Rectal smooth muscle tissue (tissue), 1 donor: Measurements from ENCODE around the gene FOCAD.

Experiments used
- H3K27ac ChIP-seq: one replicate; pipeline ENCODE4 v1.7.0; 2013; ENCODE audit warnings: low read depth, low read length, inconsistent platforms
- H3K27me3 ChIP-seq: one replicate; pipeline ENCODE4 v1.7.0; 2013; ENCODE audit warnings: low read length; ENCODE audit not compliant: control insufficient read depth, insufficient read depth
- H3K36me3 ChIP-seq: one replicate; pipeline ENCODE4 v1.7.0; 2013; ENCODE audit warnings: low read length; ENCODE audit not compliant: control insufficient read depth, insufficient read depth
- H3K4me1 ChIP-seq: one replicate; pipeline ENCODE4 v1.7.0; 2013; ENCODE audit warnings: low read length; ENCODE audit not compliant: control insufficient read depth, insufficient read depth
- H3K4me3 ChIP-seq: one replicate; pipeline ENCODE4 v1.7.0; 2013; ENCODE audit warnings: low read length
- H3K9ac ChIP-seq: one replicate; pipeline ENCODE4 v1.7.0; 2013; ENCODE audit warnings: low read length

FOCAD gene

DNA sequence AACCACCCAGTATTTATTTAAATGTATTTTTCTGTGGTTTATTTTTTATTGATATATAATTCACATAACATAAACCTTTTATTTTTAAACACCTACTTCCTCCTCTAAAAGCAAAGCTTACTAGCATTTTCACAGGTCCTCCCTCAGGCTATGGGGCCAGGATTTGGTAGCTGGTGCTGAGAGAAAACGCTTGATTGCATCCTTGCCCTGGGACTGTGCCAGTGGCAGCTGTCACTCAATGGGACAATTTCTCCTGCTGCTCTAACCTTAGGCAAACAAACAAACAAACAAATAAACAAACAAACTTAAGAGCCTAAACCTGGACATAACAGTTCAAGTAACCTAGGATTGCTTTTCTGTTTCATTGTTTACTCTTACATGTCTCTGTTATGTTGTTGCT, 102.7 kb downstream of the FOCAD start:
- no peaks in the 10 kb centered on the region for H3K27me3 ChIP-seq
- no peaks in the 10 kb centered on the region for H3K36me3 ChIP-seq
- no peaks in the 10 kb centered on the region for H3K4me1 ChIP-seq
- no peak overlapping the region for H3K4me3 ChIP-seq
- H3K27ac ChIP-seq: no peak overlapping the region
- no peak overlapping the region for H3K9ac ChIP-seq

DNA sequence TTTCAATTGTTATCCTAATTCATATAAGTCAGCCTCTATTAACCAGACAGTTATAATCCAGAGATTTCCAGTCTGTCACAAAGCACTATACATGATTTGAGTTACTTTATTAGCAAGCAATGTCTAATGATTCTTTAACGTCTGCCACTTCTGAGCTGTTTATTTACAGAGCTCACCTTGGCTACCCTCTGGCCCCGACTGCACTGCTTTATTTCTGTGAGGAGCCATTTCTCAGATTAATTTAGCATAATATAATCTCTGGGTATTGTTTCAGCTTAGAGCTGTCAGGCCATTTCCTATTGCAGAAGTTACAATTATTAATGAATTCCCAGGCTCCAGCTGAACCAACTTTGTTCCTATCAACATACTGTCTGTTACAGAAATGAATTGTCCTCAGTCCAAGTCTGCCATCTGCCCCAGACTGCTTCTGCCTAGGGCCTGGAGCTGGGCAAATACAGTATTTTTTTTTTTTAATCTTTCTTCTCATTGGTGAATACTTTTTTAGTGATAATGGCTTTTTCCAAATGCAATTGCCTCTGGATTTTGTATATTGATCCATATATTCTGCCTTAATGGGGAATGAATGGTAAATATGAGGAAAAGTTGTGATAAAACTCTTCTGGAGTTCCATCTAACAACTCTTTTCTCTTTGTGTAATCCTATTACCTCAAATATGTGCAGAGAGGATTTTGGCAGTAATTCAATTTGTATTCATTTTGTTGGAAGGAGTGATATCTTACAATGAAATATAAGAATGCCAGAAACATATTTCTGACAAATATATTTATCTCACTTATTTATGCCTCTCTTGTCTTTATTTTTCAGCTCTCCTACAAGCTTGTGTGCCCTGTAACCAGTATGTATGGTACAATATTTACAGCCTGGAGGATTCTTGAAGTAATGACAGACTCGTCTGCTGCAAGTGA, 104.7 kb downstream of the FOCAD start:
- Histone ChIP-seq H3K27ac (no peak overlapping the region), H3K27me3 (no peaks in the 10 kb centered on the region), H3K4me3 (no peak overlapping the region), H3K36me3 (no peaks in the 10 kb centered on the region), H3K4me1 (no peaks in the 10 kb centered on the region), H3K9ac (no peak overlapping the region)

DNA sequence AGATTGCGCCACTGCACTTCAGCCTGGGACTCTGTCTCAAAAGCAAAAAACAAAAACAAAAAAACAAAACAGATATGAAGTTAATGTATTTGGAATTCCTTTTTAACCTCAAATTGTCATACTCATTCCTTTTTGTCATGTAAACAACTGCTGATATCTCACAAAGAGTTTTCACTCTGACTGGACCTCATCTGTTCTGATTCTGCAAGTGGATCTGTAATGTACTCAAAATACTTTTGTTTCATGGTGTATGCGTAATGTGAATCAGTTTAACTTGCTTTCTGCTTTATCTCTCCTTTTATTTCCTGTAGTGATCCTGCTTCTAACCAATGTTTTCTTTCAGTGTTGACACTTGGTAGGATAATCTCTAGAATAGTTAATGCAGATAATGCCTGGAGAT, 106.7 kb downstream of the FOCAD start:
- no peaks in the 10 kb centered on the region for H3K27me3 ChIP-seq
- H3K9ac ChIP-seq: no peak overlapping the region
- no peak overlapping the region for H3K4me3 ChIP-seq
- no peaks in the 10 kb centered on the region for H3K4me1 ChIP-seq
- H3K27ac ChIP-seq: no peak overlapping the region
- H3K36me3 ChIP-seq: no peaks in the 10 kb centered on the region

DNA sequence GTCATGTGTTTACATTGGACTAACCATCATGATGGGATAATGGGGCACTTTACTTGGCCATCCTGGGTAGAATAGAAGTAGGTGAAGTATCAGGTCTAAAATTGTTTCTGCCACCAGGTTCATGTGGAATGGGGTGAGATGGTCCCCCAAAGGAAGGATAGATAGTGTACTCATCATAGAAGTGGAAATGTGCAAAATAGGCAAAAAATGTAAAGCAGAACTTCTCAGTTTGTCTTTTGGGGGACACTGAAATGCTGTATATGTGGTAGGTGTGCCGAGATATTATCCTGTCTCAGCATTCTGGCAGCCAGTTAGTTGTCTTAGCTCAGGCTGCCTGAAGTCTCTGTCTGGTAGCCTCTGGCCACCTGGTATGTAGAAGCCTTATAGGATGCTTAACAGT, 107.6 kb downstream of the FOCAD start:
- H3K9ac ChIP-seq: no peak overlapping the region
- H3K27me3 ChIP-seq: no peaks in the 10 kb centered on the region

DNA sequence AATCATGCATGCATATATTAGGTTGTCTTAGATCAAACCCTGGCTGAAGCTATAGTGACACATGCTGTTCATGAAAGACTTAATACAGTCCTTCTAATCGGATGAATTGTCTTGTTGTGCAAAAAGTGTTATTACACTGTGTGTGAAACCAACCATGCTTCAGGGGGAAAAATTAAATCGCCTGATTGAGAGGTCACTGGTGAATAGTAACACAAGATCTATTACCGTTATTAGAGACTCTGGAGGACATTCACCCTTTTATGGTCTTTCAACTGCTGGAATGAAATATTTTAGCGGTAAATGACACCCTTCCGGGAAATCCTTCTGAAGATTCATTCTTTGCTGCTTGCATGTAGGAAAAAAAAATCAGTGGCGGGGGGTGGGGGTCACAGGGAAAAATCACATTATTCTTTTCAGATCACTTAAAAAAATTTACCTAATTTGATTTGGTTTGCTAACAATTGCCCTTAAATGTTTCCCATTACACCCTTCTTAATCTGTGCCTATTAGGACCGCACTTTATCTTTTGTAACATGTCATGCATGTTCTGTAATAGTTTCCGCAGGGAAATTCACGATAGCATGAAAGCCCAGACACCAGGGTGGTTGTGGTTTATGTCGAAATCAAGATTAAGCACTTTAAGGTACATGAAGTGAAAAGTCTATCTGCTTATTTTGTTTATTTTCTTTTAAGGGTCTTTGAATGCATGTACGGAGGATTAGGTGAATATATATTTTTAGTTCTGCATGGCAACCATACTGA, 120.6 kb downstream of the FOCAD start:
- Histone ChIP-seq H3K4me1 (no peaks in the 10 kb centered on the region), H3K27ac (no peak overlapping the region), H3K9ac (no peak overlapping the region), H3K36me3 (no peaks in the 10 kb centered on the region), H3K27me3 (no peaks in the 10 kb centered on the region), H3K4me3 (no peak overlapping the region)

More for the DNA sequence above, 107.6 kb downstream of the FOCAD start:
- H3K4me3 ChIP-seq: no peak overlapping the region
- no peaks in the 10 kb centered on the region for H3K4me1 ChIP-seq
- no peaks in the 10 kb centered on the region for H3K36me3 ChIP-seq
- H3K27ac ChIP-seq: no peak overlapping the region

DNA sequence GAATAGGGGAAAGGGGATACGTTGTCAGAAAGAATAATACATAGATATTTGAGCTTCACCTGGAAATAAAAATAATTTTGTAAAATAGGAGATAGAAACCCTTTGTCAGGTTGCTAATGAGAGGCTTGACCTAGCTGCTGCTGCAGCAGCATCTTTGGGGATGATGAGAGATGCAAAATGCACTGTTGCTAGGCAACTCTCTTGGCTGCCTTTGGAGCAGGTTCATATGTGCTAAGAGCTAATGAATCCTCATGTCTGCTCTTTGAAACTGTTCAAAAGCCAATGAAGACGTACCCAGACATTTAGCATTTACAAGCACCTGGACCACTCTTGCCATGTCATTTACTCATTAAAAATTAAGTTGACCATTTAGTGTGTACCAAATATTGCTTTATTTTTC, 121.7 kb downstream of the FOCAD start:
- no peak overlapping the region for H3K27ac ChIP-seq
- H3K27me3 ChIP-seq: no peaks in the 10 kb centered on the region
- H3K4me3 ChIP-seq: no peak overlapping the region
- no peaks in the 10 kb centered on the region for H3K4me1 ChIP-seq
- no peaks in the 10 kb centered on the region for H3K36me3 ChIP-seq
- no peak overlapping the region for H3K9ac ChIP-seq

DNA sequence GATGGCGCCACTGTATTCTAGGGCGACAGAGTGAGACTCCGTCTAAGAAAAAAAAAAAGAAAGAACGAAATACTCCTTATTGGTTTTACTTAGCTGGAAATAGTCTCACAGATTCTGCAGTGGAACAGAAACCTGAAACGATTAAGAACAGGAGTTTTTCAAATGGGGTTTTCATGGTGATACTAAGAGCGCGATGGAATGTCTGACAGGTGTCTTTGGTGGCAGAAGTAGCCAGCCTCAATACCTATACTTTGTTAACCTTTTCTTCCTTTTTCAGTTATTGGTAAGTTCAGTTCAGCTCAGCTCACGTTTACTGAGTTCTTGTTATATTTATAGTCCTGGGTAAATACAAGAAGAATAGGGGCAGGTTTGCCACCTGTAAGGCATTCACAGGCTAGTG, 123.9 kb downstream of the FOCAD start:
- Histone ChIP-seq H3K27me3 (no peaks in the 10 kb centered on the region), H3K36me3 (no peaks in the 10 kb centered on the region), H3K4me3 (no peak overlapping the region), H3K27ac (no peak overlapping the region), H3K4me1 (peaks cover 2% of the 10 kb centered on the region), H3K9ac (no peak overlapping the region)

DNA sequence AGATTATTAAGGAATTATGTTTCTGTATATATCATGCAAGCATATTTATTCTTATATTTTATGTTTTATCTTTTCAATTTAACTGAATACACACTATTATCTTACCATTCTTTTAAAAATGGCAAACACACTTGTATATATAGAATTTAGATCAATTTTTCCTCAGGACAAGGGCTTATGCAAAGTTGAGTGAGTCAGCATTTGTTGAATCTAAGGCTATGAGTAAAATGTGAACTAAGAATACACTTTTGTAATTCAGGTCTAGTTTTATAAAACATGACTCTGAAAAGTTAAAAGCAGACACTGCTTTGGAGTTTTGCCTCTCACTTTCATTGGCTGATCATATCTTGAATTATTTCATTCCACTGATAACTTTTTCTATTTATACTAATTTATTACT, 127.8 kb downstream of the FOCAD start:
- Histone ChIP-seq H3K27me3 (no peaks in the 10 kb centered on the region), H3K9ac (no peak overlapping the region), H3K4me3 (no peak overlapping the region), H3K27ac (no peak overlapping the region), H3K36me3 (no peaks in the 10 kb centered on the region), H3K4me1 (peaks cover 2% of the 10 kb centered on the region)

DNA sequence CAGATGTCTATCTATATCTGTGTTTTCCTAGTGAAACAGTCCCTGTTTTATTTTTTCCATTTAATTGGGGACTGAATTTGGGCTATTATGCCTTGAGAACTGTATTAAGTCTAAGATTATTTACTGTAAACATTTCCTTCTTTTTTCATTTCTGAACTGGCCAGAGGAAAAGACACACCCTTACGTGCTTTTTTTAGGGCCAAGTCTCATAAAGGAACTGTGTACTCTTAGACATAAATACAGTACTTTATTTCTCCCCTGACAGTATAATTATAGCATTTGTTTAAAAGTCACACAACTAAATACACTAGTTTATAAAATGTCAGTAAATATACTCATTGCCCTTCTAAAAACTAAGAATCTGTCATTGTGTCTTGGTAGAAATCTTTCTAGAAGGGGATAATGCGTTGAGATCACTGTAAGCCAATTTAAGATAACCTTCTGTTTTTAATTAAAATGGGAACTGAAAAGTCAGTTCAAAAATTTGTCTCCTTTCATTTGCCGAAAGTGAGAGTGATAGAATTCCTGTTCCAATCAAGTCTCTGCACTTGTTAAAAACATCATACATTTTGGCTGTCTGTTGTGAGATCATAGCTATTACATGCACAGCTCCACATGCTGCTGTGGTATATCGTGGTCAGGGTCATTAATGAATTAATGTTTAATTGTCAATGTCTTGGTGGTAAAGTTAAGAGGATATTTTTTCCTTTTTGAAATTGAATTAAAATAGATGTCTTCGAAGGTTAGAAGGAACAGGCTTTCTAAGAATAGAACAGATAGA, 132.1 kb downstream of the FOCAD start:
- Histone ChIP-seq H3K36me3 (no peaks in the 10 kb centered on the region), H3K9ac (no peak overlapping the region), H3K27me3 (no peaks in the 10 kb centered on the region), H3K27ac (no peak overlapping the region), H3K4me1 (peaks cover 2% of the 10 kb centered on the region), H3K4me3 (no peak overlapping the region)

DNA sequence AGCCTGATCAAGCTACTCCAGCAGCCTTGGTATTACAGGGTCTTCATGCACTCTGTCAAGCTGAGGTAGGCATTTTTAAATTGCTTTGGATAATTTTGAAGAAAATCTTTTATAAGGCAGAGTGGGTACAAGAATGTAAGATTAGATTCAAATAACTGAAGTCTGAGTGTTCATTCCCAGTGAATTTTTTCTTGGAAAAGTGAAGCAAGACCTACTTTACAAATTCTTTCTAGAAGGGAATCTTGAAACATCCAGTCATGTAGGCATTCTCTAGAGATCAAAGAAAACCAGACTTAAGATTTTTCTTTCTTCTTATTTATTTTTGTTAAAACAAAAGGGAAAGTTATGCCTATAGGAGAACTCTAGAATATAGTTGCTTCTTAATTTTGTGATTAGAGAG, 139.0 kb downstream of the FOCAD start:
- Histone ChIP-seq H3K9ac (no peak overlapping the region), H3K27ac (no peak overlapping the region), H3K4me3 (no peak overlapping the region), H3K4me1 (no peaks in the 10 kb centered on the region), H3K36me3 (no peaks in the 10 kb centered on the region), H3K27me3 (no peaks in the 10 kb centered on the region)

DNA sequence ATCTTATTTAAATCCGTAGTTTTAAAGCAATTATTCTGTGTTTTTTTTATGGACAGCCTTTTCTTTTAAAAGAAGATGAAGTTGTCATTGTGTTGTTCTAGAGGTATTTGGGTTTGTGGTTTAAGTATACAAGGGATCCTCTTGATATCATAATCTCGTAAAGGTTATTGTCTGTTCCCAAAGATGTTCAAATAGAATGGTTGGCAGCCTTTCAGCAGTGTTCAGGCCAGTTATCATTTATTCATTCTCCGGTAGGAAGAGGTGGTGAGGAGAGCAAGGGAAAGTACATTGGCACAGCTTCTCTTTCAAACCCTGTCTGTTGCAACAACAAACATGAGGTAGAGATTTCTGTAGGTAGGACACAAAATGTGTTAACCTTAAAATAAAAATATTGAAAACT, 147.0 kb downstream of the FOCAD start:
- no peaks in the 10 kb centered on the region for H3K4me1 ChIP-seq

DNA sequence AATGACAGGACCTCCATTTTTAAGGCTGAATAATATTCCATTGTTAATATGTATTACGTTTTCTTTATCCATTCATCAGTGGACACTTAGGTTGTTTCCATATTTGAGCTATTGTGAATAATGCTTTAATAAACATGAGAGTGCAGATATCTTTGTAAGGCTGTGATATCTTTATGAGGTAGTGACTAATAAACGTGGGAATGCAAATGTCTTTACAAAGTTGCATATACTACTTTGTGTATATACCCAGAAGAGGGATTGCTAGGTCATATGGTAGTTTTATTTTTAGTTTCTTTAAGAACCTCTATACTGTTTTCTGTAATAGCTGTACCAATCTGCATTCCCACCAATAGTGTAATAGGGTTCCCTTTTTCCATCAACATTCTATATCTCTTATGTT, 148.7 kb downstream of the FOCAD start:
- Histone ChIP-seq H3K36me3 (no peaks in the 10 kb centered on the region), H3K27ac (no peak overlapping the region), H3K4me3 (no peak overlapping the region), H3K27me3 (no peaks in the 10 kb centered on the region), H3K9ac (no peak overlapping the region), H3K4me1 (no peaks in the 10 kb centered on the region)

More for the DNA sequence above, 147.0 kb downstream of the FOCAD start:
- Histone ChIP-seq H3K36me3 (no peaks in the 10 kb centered on the region), H3K4me3 (no peak overlapping the region), H3K27me3 (no peaks in the 10 kb centered on the region), H3K9ac (no peak overlapping the region), H3K27ac (no peak overlapping the region)
